A673 (cell line): ENCODE results near the gene PRAME. TPM values are rescaled to one million over a fixed set of nuclear protein-coding genes. Genes with fewer than 3 reads are reported as not detected.

ENCODE experiments used
- BruUV-seq: library from RNA; stranded (reverse); fragments of 400-500 nt; replicated peaks from 2 replicates; lab custom pipeline; 2021; lab: Mats Ljungman, UMichigan
- CTCF ChIA-PET: fragments of 300-600 bp; sonication (Branson Sonifier 250); formaldehyde crosslinking; loops from one replicate; lab custom pipeline; 2022; ENCODE audit warnings: antibody characterized with exemption; lab: Charles Lee
- POLR2A ChIA-PET: fragments of 300-600 bp; sonication (Branson Sonifier 250); formaldehyde crosslinking; loops from one replicate; lab custom pipeline; 2022; ENCODE audit warnings: antibody characterized with exemption; ENCODE audit not compliant: low non-redundant PET; lab: Charles Lee
- DNase-seq: peaks from one replicate; pipeline ENCODE4 v3.0.0-alpha.2; 2015; ENCODE audit warnings: low spot score
- H3K27ac ChIP-seq: fragments of 200-600 bp; sonication (generic); 2 replicates; pipeline ENCODE4 v1.5.1; 2016; ENCODE audit warnings: mixed run types, low read depth, mild to moderate bottlenecking, mixed read lengths, antibody characterized with exemption, low read length; ENCODE audit not compliant: poor library complexity, severe bottlenecking
- H3K27me3 ChIP-seq: fragments of 200-600 bp; sonication (generic); replicated peaks from 2 replicates; pipeline ENCODE4 v1.6.1; 2017; ENCODE audit warnings: mixed run types, low read depth, mild to moderate bottlenecking, mixed read lengths, antibody characterized with exemption, low read length; ENCODE audit not compliant: insufficient read depth, poor library complexity
- H3K36me3 ChIP-seq: fragments of 200-600 bp; sonication (generic); 2 replicates; pipeline ENCODE4 v1.6.1; 2016; ENCODE audit warnings: mixed run types, mild to moderate bottlenecking, mixed read lengths, antibody characterized with exemption, low read length; ENCODE audit not compliant: insufficient read depth, poor library complexity, severe bottlenecking
- H3K4me1 ChIP-seq: fragments of 200-600 bp; sonication (generic); 2 replicates; pipeline ENCODE4 v1.6.1; 2017; ENCODE audit warnings: mixed run types, mild to moderate bottlenecking, mixed read lengths, antibody characterized with exemption, low read length; ENCODE audit not compliant: insufficient read depth, poor library complexity, severe bottlenecking
- H3K4me3 ChIP-seq: fragments of 200-600 bp; sonication (generic); 2 replicates; pipeline ENCODE4 v1.5.1; 2016; ENCODE audit warnings: low read depth, mixed run types, mild to moderate bottlenecking, mixed read lengths, low read length; ENCODE audit not compliant: poor library complexity, severe bottlenecking
- H3K9me3 ChIP-seq: fragments of 200-600 bp; sonication (generic); 2 replicates; pipeline ENCODE4 v1.6.1; 2016; ENCODE audit warnings: mixed run types, low read depth, mild to moderate bottlenecking, mixed read lengths, antibody characterized with exemption, low read length; ENCODE audit not compliant: poor library complexity, severe bottlenecking
- CTCF ChIP-seq: fragments of 300-800, 200-600 bp; sonication (generic); conservative IDR thresholded peaks from 2 replicates; pipeline ENCODE4 v1.5.1; 2017; ENCODE audit warnings: low read depth, mild to moderate bottlenecking, antibody characterized with exemption, low read length, moderate library complexity, mixed read lengths
- EZH2 ChIP-seq: fragments of 200-600 bp; sonication (generic); IDR thresholded peaks from 2 replicates; pipeline ENCODE4 v1.6.1; 2017; ENCODE audit warnings: borderline replicate concordance, low read depth, mild to moderate bottlenecking, mixed read lengths, antibody characterized with exemption, low read length; ENCODE audit not compliant: poor library complexity, severe bottlenecking
- intact Hi-C: fragments of 100-400 bp; cut with micrococcal nuclease; formaldehyde crosslinking; loops from one replicate; pipeline ENCODE4 v1.10.0; 2022; ENCODE audit not compliant: unreplicated experiment
- total RNA-seq: library from RNA; stranded (reverse); gene quantifications from 2 replicates; pipeline ENCODE4 v1.2.3, GENCODE V29; 2021

Gene PRAME
- total RNA-seq, 1 experiment from 2014 or later: 14.1 TPM

GRCh38 chr22:22545084-22545483 is 14.0 kb downstream of the PRAME start:
- DNase-seq: no peak
- Histone ChIP-seq H3K36me3 (no peaks in the 10 kb centered on the region), H3K9me3 (no peaks in the 10 kb centered on the region), H3K4me3 (no peak overlapping the region), H3K4me1 (no peaks in the 10 kb centered on the region), H3K27ac (no peak overlapping the region), H3K27me3 (no peaks in the 10 kb centered on the region)
- intact Hi-C loops: no loop called here
- ChIA-PET CTCF (interaction anchor here (0.8 kb wide), 1 partner anchor 31 kb away, joined by 3 read pairs; no protein-coding TSS in a partner anchor), POLR2A (no interaction called here)
- TF ChIP-seq EZH2 (no peak), CTCF (no peak)
- no TSS peak for BruUV-seq

- DNase-seq: no peak
- no peak for TF ChIP-seq CTCF
- H3K27ac ChIP-seq: no peak overlapping the region
- no peaks in the 10 kb centered on the region for H3K9me3 ChIP-seq
- no TSS peak for BruUV-seq
- ChIA-PET CTCF (no interaction called here), POLR2A (no interaction called here)
- intact Hi-C loops: no loop called here
- no peaks in the 10 kb centered on the region for H3K36me3 ChIP-seq
- H3K27me3 ChIP-seq: no peaks in the 10 kb centered on the region
- no peak overlapping the region for H3K4me3 ChIP-seq
- no peaks in the 10 kb centered on the region for H3K4me1 ChIP-seq
Measured at GRCh38 chr22:22538226-22538989, 20.7 kb downstream of the PRAME start.

- Histone ChIP-seq H3K36me3 (no peaks in the 10 kb centered on the region), H3K27me3 (no peaks in the 10 kb centered on the region), H3K4me3 (no peak overlapping the region), H3K9me3 (no peaks in the 10 kb centered on the region), H3K4me1 (no peaks in the 10 kb centered on the region), H3K27ac (no peak overlapping the region)
- BruUV-seq: no TSS peak
- intact Hi-C loops: no loop called here
- ChIA-PET CTCF (no interaction called here), POLR2A (no interaction called here)
- no peak for DNase-seq
- TF ChIP-seq CTCF: no peak
- TF ChIP-seq EZH2: no peak
Measured at GRCh38 chr22:22536916-22537315, 22.1 kb downstream of the PRAME start.
